NT2/D1 (cell line): ENCODE data around the gene PRKG1.

Experiments used
- DNase-seq: peaks from one replicate; pipeline ENCODE4 v3.0.0-alpha.2; 2011; ENCODE audit warnings: low read depth, low spot score
- H3K27me3 ChIP-seq: 2 replicates; pipeline ENCODE4 v1.6.0; 2011; ENCODE audit warnings: mild to moderate bottlenecking; ENCODE audit not compliant: insufficient read length, insufficient read depth
- H3K36me3 ChIP-seq: 2 replicates; pipeline ENCODE4 v1.6.1; 2011; ENCODE audit warnings: mild to moderate bottlenecking, low read length, mixed read lengths; ENCODE audit not compliant: insufficient read depth, insufficient read length
- H3K4me1 ChIP-seq: 2 replicates; pipeline ENCODE4 v1.5.1; 2011; ENCODE audit not compliant: insufficient read depth, insufficient read length
- H3K4me3 ChIP-seq: 2 replicates; pipeline ENCODE4 v1.5.1; 2011; ENCODE audit warnings: low read depth; ENCODE audit not compliant: insufficient read length
- H3K9ac ChIP-seq: 2 replicates; pipeline ENCODE4 v1.6.0; 2011; ENCODE audit warnings: low read depth; ENCODE audit not compliant: insufficient read length
- H3K9me3 ChIP-seq: 2 replicates; pipeline ENCODE4 v1.5.1; 2011; ENCODE audit warnings: mild to moderate bottlenecking, low read length; ENCODE audit not compliant: insufficient read depth
- SUZ12 ChIP-seq: IDR thresholded peaks from 2 replicates; pipeline ENCODE4 v1.6.1; 2011; ENCODE audit not compliant: insufficient read length, insufficient read depth; ENCODE audit errors: extremely low read depth
- YY1 ChIP-seq: IDR thresholded peaks from 2 replicates; pipeline ENCODE4 v1.6.1; 2011; ENCODE audit not compliant: insufficient read length, insufficient read depth
- ZNF274 ChIP-seq: IDR thresholded peaks from 2 replicates; pipeline ENCODE4 v1.6.1; 2011; ENCODE audit warnings: mild to moderate bottlenecking, low read depth, low read length

Gene PRKG1

GRCh38 chr10:52111101-52111891 is 1037.0 kb downstream of the PRKG1 start:
- DNase-seq, result no peak
- no peak overlapping the region for H3K4me3 ChIP-seq
- no peaks in the 10 kb centered on the region for H3K36me3 ChIP-seq
- no peaks in the 10 kb centered on the region for H3K27me3 ChIP-seq
- H3K4me1 ChIP-seq, result no peaks in the 10 kb centered on the region
- H3K9me3 ChIP-seq, result no peaks in the 10 kb centered on the region; the same call in 1 of the 2 replicates
- TF ChIP-seq ZNF274 (no peak), YY1 (no peak), SUZ12 (no peak)
- H3K9ac ChIP-seq, result no peak overlapping the region

GRCh38 chr10:52115823-52116222 is 1041.5 kb downstream of the PRKG1 start:
- no peak overlapping the region for H3K4me3 ChIP-seq
- no peaks in the 10 kb centered on the region; the same call in 1 of the 2 replicates for H3K9me3 ChIP-seq
- TF ChIP-seq ZNF274, result no peak
- no peak for TF ChIP-seq SUZ12
- TF ChIP-seq YY1, result no peak
- no peaks in the 10 kb centered on the region for H3K36me3 ChIP-seq
- no peaks in the 10 kb centered on the region for H3K4me1 ChIP-seq
- H3K27me3 ChIP-seq, result no peaks in the 10 kb centered on the region
- no peak for DNase-seq
- no peak overlapping the region for H3K9ac ChIP-seq

- Histone ChIP-seq H3K4me1 (no peaks in the 10 kb centered on the region), H3K27me3 (no peaks in the 10 kb centered on the region), H3K9me3 (no peaks in the 10 kb centered on the region; the same call in 1 of the 2 replicates), H3K4me3 (no peak overlapping the region), H3K9ac (no peak overlapping the region), H3K36me3 (no peaks in the 10 kb centered on the region)
- no peak for DNase-seq
- no peak for TF ChIP-seq YY1
- TF ChIP-seq ZNF274, result no peak
- no peak for TF ChIP-seq SUZ12
These were observed 1045.2 kb downstream of the PRKG1 start for GRCh38 chr10:52119507-52119906.

GRCh38 chr10:52121688-52122087 is 1047.4 kb downstream of the PRKG1 start:
- H3K9me3 ChIP-seq, result no peaks in the 10 kb centered on the region
- DNase-seq, result no peak
- TF ChIP-seq SUZ12 (no peak), YY1 (no peak), ZNF274 (no peak)
- no peaks in the 10 kb centered on the region for H3K36me3 ChIP-seq
- H3K4me3 ChIP-seq, result no peak overlapping the region
- H3K4me1 ChIP-seq, result no peaks in the 10 kb centered on the region
- no peak overlapping the region for H3K9ac ChIP-seq
- H3K27me3 ChIP-seq, result no peaks in the 10 kb centered on the region

GRCh38 chr10:52128056-52128683 is 1053.9 kb downstream of the PRKG1 start:
- no peaks in the 10 kb centered on the region for H3K9me3 ChIP-seq
- H3K36me3 ChIP-seq, result no peaks in the 10 kb centered on the region
- no peak for DNase-seq
- no peak for TF ChIP-seq ZNF274
- TF ChIP-seq SUZ12, result no peak
- TF ChIP-seq YY1, result no peak
- no peak overlapping the region for H3K4me3 ChIP-seq
- no peaks in the 10 kb centered on the region for H3K27me3 ChIP-seq
- H3K9ac ChIP-seq, result no peak overlapping the region
- H3K4me1 ChIP-seq, result peaks cover 3% of the 10 kb centered on the region

GRCh38 chr10:52129410-52130178 is 1055.3 kb downstream of the PRKG1 start:
- no peak overlapping the region for H3K4me3 ChIP-seq
- H3K4me1 ChIP-seq, result peaks cover 3% of the 10 kb centered on the region
- H3K9me3 ChIP-seq, result no peaks in the 10 kb centered on the region
- TF ChIP-seq ZNF274, result no peak
- no peak for TF ChIP-seq YY1
- TF ChIP-seq SUZ12, result no peak
- H3K9ac ChIP-seq, result no peak overlapping the region
- H3K27me3 ChIP-seq, result no peaks in the 10 kb centered on the region
- no peak for DNase-seq
- no peaks in the 10 kb centered on the region for H3K36me3 ChIP-seq

DNA sequence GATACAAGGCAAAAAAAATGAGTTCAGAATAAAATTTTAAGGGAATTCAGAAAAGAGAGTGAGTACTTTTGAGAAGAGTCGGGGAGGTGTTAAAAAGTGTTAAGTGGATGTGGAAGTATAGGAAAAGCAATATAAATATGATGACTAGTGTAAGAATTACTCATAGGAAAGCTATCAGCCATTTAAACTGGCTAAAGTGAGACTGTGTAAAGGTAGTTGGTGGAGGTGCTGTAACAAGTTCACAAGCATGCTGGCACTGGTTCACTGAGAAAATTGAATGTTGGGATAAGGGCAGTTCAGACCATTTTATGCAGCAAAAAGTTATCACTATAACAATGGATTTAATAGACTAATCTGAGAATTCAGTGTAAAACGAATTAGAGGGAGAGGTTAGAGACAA is 1060.8 kb downstream of the PRKG1 start:
- no peak for DNase-seq
- H3K36me3 ChIP-seq, result no peaks in the 10 kb centered on the region
- H3K4me1 ChIP-seq, result no peaks in the 10 kb centered on the region
- TF ChIP-seq ZNF274 (no peak), SUZ12 (no peak), YY1 (no peak)
- no peak overlapping the region for H3K4me3 ChIP-seq
- H3K27me3 ChIP-seq, result no peaks in the 10 kb centered on the region
- H3K9ac ChIP-seq, result no peak overlapping the region
- no peaks in the 10 kb centered on the region for H3K9me3 ChIP-seq
